ENCODE results near the gene NDUFC2.
"Not testable (repeated sequence)": the region's sequence is repeated elsewhere in the genome, so short reads cannot be mapped to it uniquely, and the experiment has no call there.

NDUFC2 gene

GRCh38 chr11:78078218-78079167 lies 1.2 kb downstream of the NDUFC2 start:
- DNase-seq = no peak

- DNase-seq = not testable (repeated sequence)
Measured at GRCh38 chr11:78077592-78077991, 2.1 kb downstream of the NDUFC2 start.

- DNase-seq = no peak
Measured at GRCh38 chr11:78076733-78077403, 2.8 kb downstream of the NDUFC2 start.

- DNase-seq = no peak
Measured at GRCh38 chr11:78074756-78075155, 4.9 kb downstream of the NDUFC2 start.

GRCh38 chr11:78072455-78072854 lies 7.2 kb downstream of the NDUFC2 start:
- no peak for DNase-seq

- no peak for DNase-seq
Measured at GRCh38 chr11:78071717-78072116, 7.9 kb downstream of the NDUFC2 start.

- no peak for DNase-seq
Measured at GRCh38 chr11:78070621-78071020, 9.0 kb downstream of the NDUFC2 start.

- DNase-seq = no peak
Measured at GRCh38 chr11:78069465-78069864, 10.2 kb downstream of the NDUFC2 start.

- no peak for DNase-seq
Measured at GRCh38 chr11:78067704-78068103, 12.0 kb downstream of the NDUFC2 start.

- DNase-seq = no peak
Measured at GRCh38 chr11:78066471-78066870, 13.2 kb downstream of the NDUFC2 start.

- no peak for DNase-seq
Measured at GRCh38 chr11:78065203-78065602, 14.5 kb downstream of the NDUFC2 start.

- DNase-seq = no peak
Measured at GRCh38 chr11:78063440-78064181, 16.1 kb downstream of the NDUFC2 start, which contains the start of gene THRSP. THRSP (plus strand) TSS chr11:78063861; CDS start chr11:78063882, 21 bp downstream.

GRCh38 chr11:78062671-78063070 lies 17.0 kb downstream of the NDUFC2 start:
- no peak for DNase-seq

GRCh38 chr11:78061921-78062311 lies 17.7 kb downstream of the NDUFC2 start:
- no peak for DNase-seq

- DNase-seq = no peak
Measured at GRCh38 chr11:78061088-78061920, 18.4 kb downstream of the NDUFC2 start.

GRCh38 chr11:78060533-78060932 lies 19.1 kb downstream of the NDUFC2 start:
- no peak for DNase-seq

- DNase-seq = not testable (repeated sequence)
Measured at GRCh38 chr11:78059749-78060328, 19.8 kb downstream of the NDUFC2 start.

GRCh38 chr11:78057462-78058055 lies 22.1 kb downstream of the NDUFC2 start:
- no peak for DNase-seq

- no peak for DNase-seq
Measured at GRCh38 chr11:78056093-78056492, 23.6 kb downstream of the NDUFC2 start.

- DNase-seq = no peak
Measured at GRCh38 chr11:78054971-78055370, 24.7 kb downstream of the NDUFC2 start.

Measured in activated naive CD4-positive, alpha-beta T cell (primary cell).